GM15510 (cell line): ENCODE results near the gene OR8S1.

Experiments used
- POLR2A ChIP-seq: IDR thresholded peaks from 3 replicates; pipeline ENCODE4 v1.6.1; 2011; ENCODE audit warnings: borderline replicate concordance; ENCODE audit not compliant: insufficient read length; ENCODE audit errors: extremely low read depth

OR8S1 gene

GRCh38 chr12:48556631-48557030, 31.2 kb downstream of the OR8S1 start:
- TF ChIP-seq POLR2A = no peak

GRCh38 chr12:48557919-48558318, 32.5 kb downstream of the OR8S1 start:
- no peak for TF ChIP-seq POLR2A

GRCh38 chr12:48567731-48568130, 42.3 kb downstream of the OR8S1 start:
- TF ChIP-seq POLR2A = no peak

DNA sequence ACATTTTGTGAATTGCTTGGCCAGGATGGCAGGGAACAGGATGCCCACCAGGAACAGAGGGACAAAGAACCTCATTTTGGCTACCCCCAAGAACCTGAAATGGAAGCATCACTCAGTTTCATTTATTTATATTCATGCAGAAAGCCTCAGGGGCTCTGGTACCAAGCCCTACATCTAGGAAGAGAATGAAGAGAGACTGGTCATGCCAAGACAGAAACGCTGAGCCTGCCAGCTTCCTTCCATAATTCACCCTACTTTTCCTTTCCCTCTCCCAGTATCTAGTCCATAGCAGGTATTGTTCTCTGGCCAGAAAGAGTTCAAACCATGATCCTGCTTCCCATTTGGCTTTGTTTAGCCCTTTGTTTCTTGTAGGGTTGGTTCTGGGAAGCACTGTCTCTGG, 44.5 kb downstream of the OR8S1 start, which contains the start of gene LALBA:
Gene LALBA (minus strand): TSS at position 101 of the 400 bp plus-strand sequence. CDS start 26 bp downstream, at position 75.
- TF ChIP-seq POLR2A = no peak

DNA sequence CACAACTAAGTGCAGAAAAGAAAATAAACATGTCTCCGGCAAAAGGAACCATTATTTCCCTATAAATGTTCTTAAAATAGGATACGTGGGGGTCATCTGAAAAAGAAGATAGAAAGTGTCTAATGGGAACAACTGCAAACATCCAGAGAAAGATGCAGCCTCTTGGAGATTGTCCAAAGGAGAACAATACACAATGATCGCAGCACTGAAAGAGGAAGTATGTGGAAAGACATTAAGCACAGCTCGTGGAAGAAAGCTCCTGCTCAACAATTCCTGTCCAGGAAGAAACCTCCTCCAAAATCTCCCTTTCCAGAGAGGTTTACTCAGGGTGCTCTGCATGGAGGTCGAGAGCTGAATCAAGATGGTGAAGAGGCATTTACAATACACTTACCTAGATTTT, 46.9 kb downstream of the OR8S1 start:
- TF ChIP-seq POLR2A = no peak
